Body of pancreas (tissue), 4 donors: ENCODE results near the gene CD33. TPM values are rescaled to one million over a fixed set of nuclear protein-coding genes. Genes with fewer than 3 reads are reported as not detected.

Experiments used
- ATAC-seq: fragments of 150-250 bp; one replicate; pipeline ENCODE4 v1.9.1; 2016
- DNase-seq, 4 donors: peaks; one replicate each; pipeline ENCODE4 v3.0.0-alpha.2; 2019
- H3K27ac ChIP-seq, 4 donors: fragments of 200-600 bp; sonication (generic); 1 replicate in 3 of 4; 2 replicates in 1 of 4; pipeline versions ENCODE4 v1.5.1 to v1.6.1; 2016 to 2019; ENCODE audit warnings: mild to moderate bottlenecking in 1 of 4, mixed read lengths in 1 of 4, moderate library complexity in 1 of 4
- H3K27me3 ChIP-seq, 2 donors: fragments of 200-600 bp; sonication (generic); one replicate each; pipeline ENCODE4 v1.6.0; 2016; ENCODE audit warnings: mild to moderate bottlenecking in 1 of 2
- H3K36me3 ChIP-seq, 2 donors: fragments of 200-600 bp; sonication (generic); replicated peaks in 1 of 2; 2 replicates each; pipeline ENCODE4 v1.5.1; 2016; ENCODE audit warnings: low read depth in 2 of 2; ENCODE audit not compliant: insufficient read depth in 1 of 2
- H3K4me1 ChIP-seq: fragments of 200-600 bp; sonication (generic); one replicate; pipeline ENCODE4 v1.6.0; 2016
- H3K4me3 ChIP-seq, 2 donors: fragments of 200-600 bp; sonication (generic); 1 replicate in 1 of 2; 2 replicates in 1 of 2; pipeline ENCODE4 v1.5.1; 2016 to 2019
- H3K9me3 ChIP-seq, 3 donors: fragments of 200-600 bp; sonication (generic); 1 replicate in 2 of 3; 2 replicates in 1 of 3; pipeline ENCODE4 v1.5.1; 2016
- POLR2A ChIP-seq, 3 donors: fragments of 450-650 bp; IDR thresholded peaks; one replicate each; pipeline ENCODE4 v1.6.1; 2016; ENCODE audit warnings: antibody characterized with exemption in 3 of 3, mild to moderate bottlenecking in 2 of 3
- WGBS, 2 donors: methylation state at CpG; one replicate each; pipeline ENCODE4 v1.1.5; 2017; 5-methylcytosine and 5-hydroxymethylcytosine counted together
- intact Hi-C: fragments of 100-400 bp; cut with DNase I; formaldehyde crosslinking; loops from one replicate; pipeline ENCODE4 v1.15.1; 2023
- microRNA-seq, 2 donors: library from miRNA; unstranded; fragments of <30 nt; microRNA quantifications; one replicate each; pipeline ENCODE4, GENCODE V29; 2016; ENCODE audit warnings: borderline number of aligned reads in 2 of 2, borderline replicate concordance in 2 of 2
- small RNA-seq: library from RNA; depleted of rRNA; stranded (forward); fragments of <200 nt; gene quantifications from one replicate; pipeline ENCODE3, GENCODE V24; 2016
- total RNA-seq, 2 donors: library from RNA; depleted of rRNA; stranded (reverse); fragments of >200 nt; gene quantifications; one replicate each; pipeline ENCODE4 v1.1.0, GENCODE V29; 2016
- TF ChIP-seq, protein P1 (sequence below), 7 experiments: fragments of 450-650 bp in 4 of 7; fragments of 200-600 bp in 3 of 7; sonication (generic) in 3 of 7; IDR thresholded peaks; one replicate each; pipeline ENCODE4 v1.5.1; 2016 to 2019; ENCODE audit warnings: antibody characterized with exemption in 7 of 7

The CD33 gene
- total RNA-seq, 2 donors from 2014 or later: 1.3 TPM

GRCh38 chr19:51285682-51286081, 60.8 kb downstream of the CD33 start:
- 51 to 58% methylated on average over 3 of the region's 3 CpGs for WGBS, 2 donors
- intact Hi-C loops: no loop called here
- DNase-seq (no peak), ATAC-seq (no peak)
- no peak for TF ChIP-seq POLR2A (IDR thresholded peaks at IDR 0.05)
- TF ChIP-seq, protein P1, sequence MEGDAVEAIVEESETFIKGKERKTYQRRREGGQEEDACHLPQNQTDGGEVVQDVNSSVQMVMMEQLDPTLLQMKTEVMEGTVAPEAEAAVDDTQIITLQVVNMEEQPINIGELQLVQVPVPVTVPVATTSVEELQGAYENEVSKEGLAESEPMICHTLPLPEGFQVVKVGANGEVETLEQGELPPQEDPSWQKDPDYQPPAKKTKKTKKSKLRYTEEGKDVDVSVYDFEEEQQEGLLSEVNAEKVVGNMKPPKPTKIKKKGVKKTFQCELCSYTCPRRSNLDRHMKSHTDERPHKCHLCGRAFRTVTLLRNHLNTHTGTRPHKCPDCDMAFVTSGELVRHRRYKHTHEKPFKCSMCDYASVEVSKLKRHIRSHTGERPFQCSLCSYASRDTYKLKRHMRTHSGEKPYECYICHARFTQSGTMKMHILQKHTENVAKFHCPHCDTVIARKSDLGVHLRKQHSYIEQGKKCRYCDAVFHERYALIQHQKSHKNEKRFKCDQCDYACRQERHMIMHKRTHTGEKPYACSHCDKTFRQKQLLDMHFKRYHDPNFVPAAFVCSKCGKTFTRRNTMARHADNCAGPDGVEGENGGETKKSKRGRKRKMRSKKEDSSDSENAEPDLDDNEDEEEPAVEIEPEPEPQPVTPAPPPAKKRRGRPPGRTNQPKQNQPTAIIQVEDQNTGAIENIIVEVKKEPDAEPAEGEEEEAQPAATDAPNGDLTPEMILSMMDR (IDR thresholded peaks at IDR 0.05): no peak
- H3K36me3 ChIP-seq: no peaks in the 10 kb centered on the region
- H3K4me3 ChIP-seq: no peak overlapping the region
- H3K27me3 ChIP-seq: no peaks in the 10 kb centered on the region
- H3K4me1 ChIP-seq: no peaks in the 10 kb centered on the region
- no peak overlapping the region for H3K27ac ChIP-seq
- H3K9me3 ChIP-seq: no peaks in the 10 kb centered on the region

Small RNA genes within 50 kb of the gene (microRNA-seq; reads per million reads assigned to microRNA genes)
- 0 reads per million in 2 donors for gene MIR8074

Small RNA genes within 50 kb of the gene (small RNA-seq; reads per million reads assigned to genes)
- not detected for gene MIR8074

Other genes with a start within 250 kb of the CD33 start
- 1 to 10 TPM in 1 of 2 donors, not detected in 1; 4.2 TPM for gene KLK7, start 241.2 kb upstream of the CD33 start, total RNA-seq
- gene KLK8, start 223.5 kb upstream of the CD33 start, total RNA-seq: not detected
- not detected for gene KLK10, start 205.4 kb upstream of the CD33 start, total RNA-seq
- 10 to 100 TPM; 18.4 to 44.8 TPM for gene KLK11, start 198.5 kb upstream of the CD33 start, total RNA-seq
- gene KLK12, start 190.1 kb upstream of the CD33 start, total RNA-seq: not detected
- 10 to 100 TPM in 1 of 2 donors, under 1 TPM in 1; 0.52 to 31.6 TPM for gene KLK13, start 160.0 kb upstream of the CD33 start, total RNA-seq
- gene KLK14, start 142.2 kb upstream of the CD33 start, total RNA-seq: not detected
- 10 to 100 TPM in 1 of 2 donors, 1 to 10 TPM in 1; 6.0 to 32.3 TPM for gene CTU1, start 116.7 kb upstream of the CD33 start, total RNA-seq
- gene SIGLEC9, start 100.2 kb upstream of the CD33 start, total RNA-seq: 1 to 10 TPM in 1 of 2 donors, under 1 TPM in 1; 0.33 to 1.3 TPM
- gene SIGLEC7, start 82.8 kb upstream of the CD33 start, total RNA-seq: not detected
- gene SIGLECL1, start 26.0 kb downstream of the CD33 start, total RNA-seq: not detected
- gene IGLON5, start 86.6 kb downstream of the CD33 start, total RNA-seq: not detected
- gene VSIG10L, start 117.1 kb downstream of the CD33 start, total RNA-seq: 1 to 10 TPM in 1 of 2 donors, under 1 TPM in 1; 0.78 to 1.3 TPM
- 10 to 100 TPM; 58.7 to 61.5 TPM for gene ETFB, start 141.3 kb downstream of the CD33 start, total RNA-seq
- not detected for gene CLDND2, start 143.9 kb downstream of the CD33 start, total RNA-seq
- not detected for gene NKG7, start 147.6 kb downstream of the CD33 start, total RNA-seq
- gene LIM2, start 162.9 kb downstream of the CD33 start, total RNA-seq: not detected
- gene C19orf84, start 165.5 kb downstream of the CD33 start, total RNA-seq: not detected
- gene SIGLEC10, start 192.6 kb downstream of the CD33 start, total RNA-seq: 1 to 10 TPM; 2.0 to 3.9 TPM
- under 1 TPM in 1 of 2 donors, not detected in 1; 0.52 TPM for gene SIGLEC8, start 233.4 kb downstream of the CD33 start, total RNA-seq